Measurements from ENCODE around the gene GSTM5.
"Not testable (repeated sequence)": the region's sequence is repeated elsewhere in the genome, so short reads cannot be mapped to it uniquely, and the experiment has no call there.

GSTM5 gene

DNA sequence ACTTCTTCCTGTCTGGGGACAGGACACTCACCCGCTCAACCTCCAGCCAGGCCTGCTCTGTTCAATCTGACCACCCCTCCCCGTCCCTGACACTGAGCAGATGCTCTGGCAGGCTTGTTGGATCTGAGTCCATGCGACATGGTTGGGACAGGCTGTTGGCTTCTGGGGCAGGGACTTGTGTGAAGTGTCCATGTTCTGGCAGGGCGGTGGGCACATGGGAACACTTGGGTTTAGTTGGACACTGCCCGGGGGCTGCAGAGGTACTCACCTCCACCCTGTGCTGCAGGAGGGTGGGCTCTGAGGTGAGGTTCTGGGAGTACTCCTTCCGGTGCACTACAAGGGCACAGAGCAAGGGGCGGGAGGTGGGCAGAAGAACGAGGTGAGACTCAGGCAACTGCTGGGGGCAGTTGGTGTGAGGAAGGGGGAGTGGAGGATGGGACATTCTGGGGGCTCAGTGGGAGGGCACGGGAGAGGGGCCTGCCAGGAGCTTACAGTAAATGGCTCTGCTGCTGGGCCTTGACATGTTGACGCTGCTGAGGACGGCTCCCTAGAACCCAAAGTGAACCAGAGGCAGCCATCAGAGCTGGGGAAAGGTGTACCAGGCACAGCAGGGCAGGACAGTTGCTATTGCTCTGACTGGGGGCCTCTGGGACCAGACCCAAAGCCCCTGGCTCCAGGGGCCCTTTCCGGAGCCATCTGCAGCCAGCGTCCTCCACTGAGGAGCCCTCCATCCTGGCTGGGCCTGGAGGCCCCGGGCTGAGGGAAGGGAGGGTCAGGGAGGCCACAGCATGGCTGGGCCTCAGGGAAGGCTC, 49.4 kb downstream of the GSTM5 start:
- DNase-seq (ENCODE audit: low spot score): no peak

DNA sequence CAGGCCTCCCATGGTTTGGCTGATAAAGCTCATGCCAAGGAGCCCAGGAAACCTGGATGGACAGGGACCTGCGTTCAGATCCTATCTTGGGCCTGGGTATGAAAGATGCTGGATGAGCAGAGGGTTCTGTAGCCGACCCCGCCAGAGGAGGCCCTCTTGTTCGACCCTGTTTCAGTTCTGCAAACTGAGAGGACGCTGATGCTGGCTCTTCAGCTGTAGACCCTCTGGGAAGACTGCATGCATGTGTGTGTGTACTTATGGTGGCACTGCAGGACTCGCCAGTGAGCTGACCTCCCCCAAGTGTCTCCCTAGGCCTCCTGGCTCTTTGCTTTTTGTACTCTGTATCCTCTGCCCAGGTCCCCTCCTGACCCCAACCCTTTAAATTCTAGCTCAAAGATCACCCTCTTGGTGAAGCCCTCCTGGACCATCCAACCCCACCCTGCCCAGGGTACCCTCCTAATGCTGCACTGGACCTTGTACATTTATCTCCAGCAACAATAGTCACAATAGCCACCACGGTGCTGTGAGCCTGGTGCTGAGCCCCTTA, 50.1 kb downstream of the GSTM5 start:
- DNase-seq (ENCODE audit: low spot score): no peak

DNA sequence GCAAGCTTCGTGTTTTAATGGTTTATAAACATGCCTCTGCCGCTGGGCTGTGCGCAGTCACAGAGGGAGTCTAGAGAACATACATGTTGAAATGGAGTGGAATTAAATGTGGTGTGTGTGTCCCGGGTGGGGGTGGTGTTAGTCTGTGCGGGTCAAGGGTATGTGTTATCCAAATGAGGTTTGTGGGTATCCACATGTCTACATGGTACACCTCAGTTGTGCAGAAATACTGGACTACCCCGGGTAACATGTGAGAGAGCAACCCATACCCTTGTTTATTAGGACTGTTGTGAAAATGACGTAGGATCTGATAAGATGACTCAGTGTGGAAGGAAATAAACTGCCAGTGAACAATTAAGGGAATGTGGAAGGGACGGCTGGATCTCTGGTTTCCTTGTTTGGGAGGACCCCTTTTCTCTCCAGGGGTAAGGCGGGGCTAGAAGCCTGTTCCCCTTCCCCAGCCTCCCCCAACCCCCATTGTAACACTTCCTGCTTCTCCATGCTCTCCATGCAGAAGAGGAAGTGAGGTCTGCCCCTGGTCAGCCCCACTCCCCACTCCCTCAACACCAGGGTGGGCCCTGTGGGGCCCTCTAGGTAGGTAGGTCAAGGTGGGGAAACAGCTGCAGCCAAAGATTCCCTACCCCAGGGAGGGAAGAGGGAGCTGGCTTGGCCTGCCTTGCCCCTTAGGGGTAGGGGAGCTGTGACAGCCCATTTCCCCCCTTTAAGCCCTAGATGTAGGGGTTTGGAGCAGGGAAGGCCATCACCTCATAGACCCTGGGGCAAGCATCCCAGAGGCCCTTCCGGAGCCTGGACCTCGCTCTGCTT, 51.0 kb downstream of the GSTM5 start:
- DNase-seq (ENCODE audit: low spot score): peak; percentile 68

DNA sequence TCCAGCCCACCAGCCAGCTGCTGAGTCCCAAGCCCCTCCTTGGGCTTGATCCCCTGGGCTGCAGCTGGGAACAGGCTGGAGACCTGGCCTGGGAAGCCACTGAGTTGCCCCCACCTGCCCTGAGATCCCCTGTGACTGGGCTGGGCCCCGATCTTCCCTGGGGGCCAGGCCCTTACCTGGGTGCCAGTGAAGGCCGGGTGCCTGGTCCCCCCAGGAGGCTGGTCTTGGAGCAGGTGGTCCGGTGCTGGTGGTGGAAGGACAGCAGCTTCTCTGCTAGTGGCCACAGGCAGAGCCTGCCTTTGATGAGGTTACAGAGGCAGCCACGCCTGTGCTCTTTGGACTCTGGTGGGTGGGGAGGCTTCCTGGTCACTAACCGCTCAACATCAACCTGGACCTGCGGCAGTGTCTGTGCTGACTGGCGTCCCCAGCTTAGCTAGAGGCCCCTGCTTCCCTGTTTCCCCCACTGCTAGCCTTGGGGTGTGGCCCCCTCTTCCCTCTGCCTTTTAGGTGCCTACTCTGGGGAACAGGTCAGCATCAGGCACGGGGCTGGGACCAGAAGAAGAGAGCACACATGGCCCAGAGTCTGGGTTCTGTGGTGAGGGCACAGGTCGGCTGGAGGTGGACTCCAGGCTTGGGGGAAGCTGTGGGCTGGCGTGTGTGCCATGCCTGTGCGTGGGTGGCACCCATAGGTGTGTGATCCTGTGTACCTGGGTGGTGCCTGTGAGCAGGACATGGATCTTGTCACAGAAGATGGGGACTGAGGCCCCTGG, 51.8 kb downstream of the GSTM5 start, which contains the start of gene EPS8L3:
Gene EPS8L3 (minus strand): TSS at position 278 of the 770 bp plus-strand sequence. CDS start 2,174 bp downstream, outside the sequence.
- no peak for DNase-seq (ENCODE audit: low spot score)

DNA sequence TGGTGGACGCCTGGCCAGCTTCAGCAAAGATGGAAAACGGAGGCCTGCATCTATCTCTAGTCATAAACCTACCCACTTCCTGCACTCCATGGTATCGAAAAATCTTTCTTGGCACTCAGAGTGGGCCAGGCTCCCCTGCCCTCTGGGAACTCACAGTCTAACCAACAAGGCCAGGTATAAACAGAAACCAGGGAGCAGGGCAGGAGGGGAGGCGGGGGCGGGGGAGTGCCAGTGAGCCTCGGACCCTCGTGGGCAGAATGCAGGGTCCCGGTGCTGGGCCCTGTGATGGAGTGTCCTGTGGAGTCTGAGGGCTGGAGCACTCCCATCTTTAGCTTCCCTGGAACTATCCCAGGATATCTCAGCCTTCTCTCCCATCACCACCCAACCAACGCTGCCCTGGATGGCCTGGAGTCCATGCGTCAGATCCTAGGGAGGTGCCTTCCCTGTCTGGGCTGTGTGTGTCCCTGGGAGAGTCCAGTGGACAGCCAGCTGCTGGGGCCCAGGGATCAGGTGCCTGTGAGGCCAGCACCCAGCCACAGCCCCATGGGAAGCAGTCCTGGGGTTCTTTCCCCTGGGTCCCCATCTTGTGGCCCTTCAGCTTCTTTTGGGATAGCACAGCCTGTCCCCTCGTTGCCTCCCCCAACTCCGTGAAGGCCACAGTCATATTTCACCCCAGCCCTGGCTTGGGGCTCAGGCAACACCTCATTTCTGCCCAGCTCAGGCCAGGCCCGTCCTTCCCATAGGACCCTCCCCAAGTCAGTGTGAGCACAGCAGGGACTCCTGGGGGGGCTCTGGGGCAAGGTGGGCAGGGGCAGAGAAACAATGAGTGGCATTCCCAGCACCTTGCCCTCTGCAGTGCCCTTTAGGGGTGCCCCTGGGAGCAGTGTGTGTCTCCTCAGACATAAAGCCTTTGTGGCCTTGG, 52.8 kb downstream of the GSTM5 start:
- DNase-seq (ENCODE audit: low spot score): no peak

DNA sequence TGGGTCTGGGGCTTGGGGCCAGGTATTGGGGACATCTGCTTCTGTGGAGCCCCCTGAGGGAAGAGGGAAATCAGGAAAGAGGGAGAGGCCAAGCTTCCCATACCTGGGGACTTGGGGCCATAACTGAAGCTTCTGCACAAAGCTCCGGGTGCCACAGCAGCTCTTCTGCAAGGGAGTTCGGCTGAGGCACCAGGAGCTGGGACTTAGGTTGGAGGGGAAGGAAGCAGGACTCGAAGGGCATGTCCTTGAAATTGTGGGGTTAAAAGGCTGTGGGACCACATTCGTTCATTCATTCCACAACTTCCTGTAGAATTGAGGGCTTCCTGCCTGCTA, 53.4 kb downstream of the GSTM5 start:
- no peak for DNase-seq (ENCODE audit: low spot score)

DNA sequence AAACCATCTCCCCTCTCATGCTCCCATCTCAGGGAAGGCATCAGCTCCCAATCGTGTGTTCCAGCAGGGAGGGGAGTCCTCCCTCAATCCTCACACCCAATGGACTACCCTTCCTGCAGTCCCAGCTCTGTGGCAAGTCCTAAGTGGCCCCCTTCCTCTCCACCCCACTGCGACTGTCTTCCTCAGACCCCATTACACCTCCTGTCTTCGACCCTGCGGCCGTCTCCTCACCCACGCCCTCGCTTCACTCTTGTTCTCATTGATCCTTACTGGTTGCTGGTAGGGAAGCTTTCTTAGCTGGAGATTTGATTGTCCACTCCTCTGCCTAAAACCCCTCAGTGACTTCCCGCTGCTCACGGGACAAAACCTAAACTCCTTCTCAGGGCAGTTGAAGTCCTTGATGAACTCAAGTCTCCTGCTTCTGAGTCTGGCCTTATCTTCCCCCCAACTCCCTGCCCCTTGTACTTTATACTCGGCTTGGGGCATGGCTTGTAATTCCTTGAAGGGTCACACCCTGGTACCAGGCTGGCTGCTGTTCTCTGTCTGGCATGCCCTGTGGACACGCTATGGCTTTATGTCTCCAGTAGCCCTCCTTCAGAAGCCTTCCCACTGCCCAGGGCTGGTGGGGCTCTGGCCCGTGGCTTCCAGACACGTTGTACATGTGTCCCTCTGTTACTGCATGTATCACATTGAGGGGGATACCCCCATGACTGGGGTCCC, 54.0 kb downstream of the GSTM5 start:
- no peak for DNase-seq (ENCODE audit: low spot score)

DNA sequence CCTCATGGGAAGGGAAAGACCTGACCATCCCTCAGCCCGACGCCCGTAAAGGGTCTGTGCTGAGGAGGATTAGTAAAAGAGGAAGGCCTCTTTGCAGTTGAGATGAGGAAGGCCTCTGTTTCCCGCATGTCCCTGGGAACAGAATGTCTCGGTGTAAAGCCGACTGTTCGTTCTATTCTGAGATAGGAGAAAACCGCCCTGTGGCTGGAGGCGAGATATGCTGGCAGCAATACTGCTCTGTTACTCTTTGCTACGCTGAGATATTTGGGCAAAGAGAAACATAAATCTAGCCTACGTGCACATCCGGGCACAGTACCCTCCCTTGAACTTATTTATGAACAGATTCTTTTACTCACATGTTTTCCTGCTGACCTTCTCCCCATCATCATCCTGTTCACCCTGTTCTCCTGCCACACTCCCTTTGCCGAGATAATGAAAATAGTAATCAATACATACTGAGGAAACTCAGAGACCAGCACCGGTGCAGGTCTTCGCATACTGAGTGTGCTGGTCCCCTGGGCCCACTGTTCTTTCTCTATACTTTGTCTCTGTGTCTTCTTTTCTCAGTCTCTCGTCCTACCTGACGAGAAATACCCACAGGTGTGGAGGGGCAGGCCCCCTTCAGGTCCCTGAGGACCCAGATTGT, 55.1 kb downstream of the GSTM5 start:
- not testable (repeated sequence) for DNase-seq (ENCODE audit: low spot score)

Measured in AG08396 (cell line).